Activated B cell treated with CpG ODN at 0.5 μM for 24 hours (primary cell): Measurements from ENCODE around the gene C9orf43. TPM values are rescaled to one million over a fixed set of nuclear protein-coding genes. Genes with fewer than 3 reads are reported as not detected.
"Not testable (repeated sequence)": the region's sequence is repeated elsewhere in the genome, so short reads cannot be mapped to it uniquely, and the experiment has no call there.

Experiments
- ATAC-seq: fragments of 200-7000 bp; cut with Tn5 transposase; one replicate; pipeline ENCODE4 v1.10.0; 2021; ENCODE audit warnings: low read depth, mild to moderate bottlenecking, moderate library complexity
- CTCF ChIA-PET: fragments of 350-600 bp; sonication (Branson Sonifier 250); formaldehyde crosslinking; loops from one replicate; lab custom pipeline; 2021; ENCODE audit warnings: antibody characterized with exemption; lab: Charles Lee
- POLR2A ChIA-PET: fragments of 350-600 bp; sonication (Branson Sonifier 250); formaldehyde crosslinking; loops from one replicate; lab custom pipeline; 2021; ENCODE audit warnings: antibody characterized with exemption; lab: Charles Lee
- DNase-seq: peaks from one replicate; pipeline ENCODE4 v3.0.0; 2022
- H3K27ac Mint-ChIP-seq: one replicate; pipeline ENCODE4 v1.8.0; 2020; ENCODE audit warnings: mixed read lengths
- H3K27me3 Mint-ChIP-seq: one replicate; pipeline ENCODE4 v1.8.0; 2021; ENCODE audit warnings: mixed read lengths
- H3K36me3 Mint-ChIP-seq: one replicate; pipeline ENCODE4 v1.8.0; 2021; ENCODE audit warnings: low read depth, mixed read lengths
- H3K4me1 Mint-ChIP-seq: one replicate; pipeline ENCODE4 v1.8.0; 2021; ENCODE audit warnings: mixed read lengths
- H3K4me3 Mint-ChIP-seq: one replicate; pipeline ENCODE4 v1.8.0; 2020; ENCODE audit warnings: mild to moderate bottlenecking, mixed read lengths
- H3K9me3 Mint-ChIP-seq: one replicate; pipeline ENCODE4 v1.8.0; 2020; ENCODE audit warnings: mixed read lengths
- intact Hi-C: fragments of 100-400 bp; cut with micrococcal nuclease; formaldehyde crosslinking; loops from one replicate; pipeline ENCODE4 v1.15.1; 2024
- total RNA-seq: library from RNA; stranded (reverse); gene quantifications from 2 replicates; pipeline ENCODE4 v1.2.3, GENCODE V29; 2022
- TF ChIP-seq, protein P1 (sequence below): fragments of 200-600 bp; IDR thresholded peaks from one replicate; pipeline ENCODE4 v1.8.0; 2022; ENCODE audit warnings: antibody characterized with exemption, mild to moderate bottlenecking

C9orf43 gene
- total RNA-seq, 1 donor from 2014 or later, result 1.2 TPM

DNA sequence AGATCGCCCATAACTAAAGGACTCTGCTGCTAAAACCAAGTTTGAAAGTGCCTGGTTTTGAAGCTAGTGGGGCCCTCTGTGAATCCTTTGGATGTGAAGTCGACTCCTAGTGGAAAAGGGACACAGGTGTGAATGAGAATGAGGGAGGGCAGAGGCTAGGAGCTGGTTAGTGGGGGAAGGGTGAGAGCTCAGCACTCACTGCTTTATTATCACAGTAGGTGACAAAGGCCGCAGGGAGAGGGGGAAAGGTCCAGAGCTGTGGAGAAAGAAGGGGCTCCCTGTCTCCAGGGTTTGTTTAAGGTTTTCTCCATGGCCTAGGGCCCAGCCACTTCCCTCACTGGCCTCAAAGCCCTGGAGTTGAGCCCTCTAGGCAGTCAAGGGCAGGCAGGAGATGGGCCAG lies 37.3 kb upstream of the C9orf43 start:
- Mint-ChIP-seq H3K9me3 (no peaks in the 10 kb centered on the region), H3K27me3 (no peaks in the 10 kb centered on the region), H3K4me3 (no peak overlapping the region), H3K36me3 (peaks cover 28% of the 10 kb centered on the region), H3K4me1 (peaks cover 18% of the 10 kb centered on the region), H3K27ac (no peak overlapping the region)
- no peak for ATAC-seq
- CTCF ChIA-PET, result no interaction called here
- DNase-seq, result no peak
- intact Hi-C loops, result no loop called here
- POLR2A ChIA-PET, result no interaction called here
- TF ChIP-seq, protein P1, sequence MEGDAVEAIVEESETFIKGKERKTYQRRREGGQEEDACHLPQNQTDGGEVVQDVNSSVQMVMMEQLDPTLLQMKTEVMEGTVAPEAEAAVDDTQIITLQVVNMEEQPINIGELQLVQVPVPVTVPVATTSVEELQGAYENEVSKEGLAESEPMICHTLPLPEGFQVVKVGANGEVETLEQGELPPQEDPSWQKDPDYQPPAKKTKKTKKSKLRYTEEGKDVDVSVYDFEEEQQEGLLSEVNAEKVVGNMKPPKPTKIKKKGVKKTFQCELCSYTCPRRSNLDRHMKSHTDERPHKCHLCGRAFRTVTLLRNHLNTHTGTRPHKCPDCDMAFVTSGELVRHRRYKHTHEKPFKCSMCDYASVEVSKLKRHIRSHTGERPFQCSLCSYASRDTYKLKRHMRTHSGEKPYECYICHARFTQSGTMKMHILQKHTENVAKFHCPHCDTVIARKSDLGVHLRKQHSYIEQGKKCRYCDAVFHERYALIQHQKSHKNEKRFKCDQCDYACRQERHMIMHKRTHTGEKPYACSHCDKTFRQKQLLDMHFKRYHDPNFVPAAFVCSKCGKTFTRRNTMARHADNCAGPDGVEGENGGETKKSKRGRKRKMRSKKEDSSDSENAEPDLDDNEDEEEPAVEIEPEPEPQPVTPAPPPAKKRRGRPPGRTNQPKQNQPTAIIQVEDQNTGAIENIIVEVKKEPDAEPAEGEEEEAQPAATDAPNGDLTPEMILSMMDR, result no peak

DNA sequence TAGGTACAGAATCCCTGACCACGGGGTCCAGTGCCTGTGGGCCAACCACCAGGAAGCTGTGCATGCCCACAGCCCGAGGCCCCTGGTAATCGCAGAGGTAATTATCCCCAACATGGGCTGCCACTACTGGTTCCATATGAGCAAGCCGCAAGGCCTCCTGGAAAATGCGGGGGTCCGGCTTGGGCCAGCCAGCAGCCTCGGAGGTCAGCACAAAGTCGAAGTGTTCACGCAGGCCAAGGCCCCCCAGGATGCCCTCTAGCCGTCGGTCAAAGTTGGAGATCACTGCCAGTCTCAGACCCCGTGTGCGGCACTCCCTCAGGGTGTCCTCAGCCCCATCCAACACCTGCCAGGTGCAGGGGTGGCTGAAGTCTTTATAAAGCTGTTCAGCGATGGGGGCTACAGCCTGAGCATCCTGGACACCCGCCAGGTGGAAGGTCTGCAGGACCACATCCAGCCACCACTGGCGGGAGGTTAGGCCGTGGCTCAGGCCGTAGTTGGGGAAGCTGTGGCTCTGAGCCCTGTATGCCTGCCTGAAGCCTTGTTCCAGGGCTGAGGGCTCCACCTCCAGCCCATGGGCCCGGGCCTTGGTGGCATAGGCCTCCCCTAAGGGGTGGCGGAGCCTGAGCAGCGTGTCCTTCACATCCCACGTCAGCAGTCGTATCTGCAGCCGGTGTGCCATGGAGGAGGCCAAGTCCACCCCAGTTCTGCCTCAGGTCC lies 36.7 kb upstream of the C9orf43 start:
- Mint-ChIP-seq H3K4me1 (peaks cover 18% of the 10 kb centered on the region), H3K27me3 (no peaks in the 10 kb centered on the region), H3K27ac (no peak overlapping the region), H3K4me3 (no peak overlapping the region), H3K9me3 (no peaks in the 10 kb centered on the region), H3K36me3 (peaks cover 28% of the 10 kb centered on the region)
- DNase-seq, result no peak
- ChIA-PET CTCF (no interaction called here), POLR2A (interaction anchor here (1.2 kb wide), 1 partner anchor 37 kb away, joined by 3 read pairs; the partner anchor contains the start of genes C9orf43 and POLE3)
- intact Hi-C loops, result no loop called here
- ATAC-seq, result no peak
- TF ChIP-seq, protein P1, result no peak

DNA sequence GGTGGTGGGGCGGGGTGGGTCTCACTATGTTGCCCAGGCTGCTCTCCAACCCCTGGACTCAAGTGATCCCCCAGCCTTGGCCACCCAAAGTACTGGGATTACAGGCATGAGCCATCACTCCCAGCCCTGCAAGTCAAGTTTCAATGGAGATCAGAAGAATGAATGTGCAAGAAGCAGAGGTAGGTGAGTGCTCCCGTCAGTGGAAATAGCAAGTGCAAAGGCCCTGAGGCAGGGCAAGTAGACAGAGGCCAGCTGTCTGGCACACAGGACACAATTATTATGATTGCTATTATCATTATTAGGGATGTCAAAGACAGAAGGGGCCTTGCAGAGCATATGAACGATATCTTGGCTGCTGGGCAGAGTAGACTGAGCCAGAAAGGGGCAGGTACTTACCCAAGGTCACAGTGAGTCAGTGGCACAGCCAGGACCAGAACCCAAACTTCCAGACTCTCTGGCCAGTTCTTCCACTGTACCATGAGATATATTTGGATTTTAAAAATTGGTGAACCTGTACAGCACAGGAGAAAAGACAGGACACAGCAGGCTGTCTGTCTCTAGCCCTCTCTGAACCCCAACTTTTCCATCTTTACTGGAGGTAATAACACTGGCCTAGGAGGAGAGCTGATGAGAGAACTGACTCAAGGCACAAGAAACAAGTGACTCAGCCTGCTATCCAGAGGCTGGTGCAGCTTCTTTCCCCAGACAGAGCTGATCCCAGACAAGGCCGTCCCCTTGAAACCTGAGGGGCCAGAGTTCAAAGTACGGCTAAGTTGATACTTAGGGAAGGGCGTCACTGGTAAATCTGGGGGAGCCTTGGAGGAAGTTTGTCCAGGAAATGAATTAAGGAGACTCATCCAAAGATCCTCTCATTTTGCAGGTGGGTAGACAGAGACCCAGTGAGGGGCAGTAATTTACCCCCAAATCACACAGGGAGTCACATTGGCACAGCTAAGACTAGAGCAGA lies 35.2 kb upstream of the C9orf43 start:
- H3K4me1 Mint-ChIP-seq, result peaks cover 22% of the 10 kb centered on the region
- H3K4me3 Mint-ChIP-seq, result peak overlapping the region; percentile 92
- intact Hi-C loops, result loop anchor here (1.0 kb wide), 3 partner anchors 35 to 154 kb away; partner anchors contain the start of genes C9orf43, FKBP15, POLE3 and SLC31A1
- ATAC-seq (no peak), DNase-seq (no peak)
- H3K27ac Mint-ChIP-seq, result peak overlapping the region; percentile 46
- no peaks in the 10 kb centered on the region for H3K9me3 Mint-ChIP-seq
- ChIA-PET POLR2A (interaction anchor here (0.6 to 2.2 kb wide), 15 partner anchors 9 to 1513 kb away, joined by 3 to 23 read pairs (median 8); partner anchors contain the start of genes ALAD, BSPRY, C9orf43 and CDC26), CTCF (no interaction called here)
- no peaks in the 10 kb centered on the region for H3K27me3 Mint-ChIP-seq
- TF ChIP-seq, protein P1, result no peak
- peaks cover 28% of the 10 kb centered on the region for H3K36me3 Mint-ChIP-seq

DNA sequence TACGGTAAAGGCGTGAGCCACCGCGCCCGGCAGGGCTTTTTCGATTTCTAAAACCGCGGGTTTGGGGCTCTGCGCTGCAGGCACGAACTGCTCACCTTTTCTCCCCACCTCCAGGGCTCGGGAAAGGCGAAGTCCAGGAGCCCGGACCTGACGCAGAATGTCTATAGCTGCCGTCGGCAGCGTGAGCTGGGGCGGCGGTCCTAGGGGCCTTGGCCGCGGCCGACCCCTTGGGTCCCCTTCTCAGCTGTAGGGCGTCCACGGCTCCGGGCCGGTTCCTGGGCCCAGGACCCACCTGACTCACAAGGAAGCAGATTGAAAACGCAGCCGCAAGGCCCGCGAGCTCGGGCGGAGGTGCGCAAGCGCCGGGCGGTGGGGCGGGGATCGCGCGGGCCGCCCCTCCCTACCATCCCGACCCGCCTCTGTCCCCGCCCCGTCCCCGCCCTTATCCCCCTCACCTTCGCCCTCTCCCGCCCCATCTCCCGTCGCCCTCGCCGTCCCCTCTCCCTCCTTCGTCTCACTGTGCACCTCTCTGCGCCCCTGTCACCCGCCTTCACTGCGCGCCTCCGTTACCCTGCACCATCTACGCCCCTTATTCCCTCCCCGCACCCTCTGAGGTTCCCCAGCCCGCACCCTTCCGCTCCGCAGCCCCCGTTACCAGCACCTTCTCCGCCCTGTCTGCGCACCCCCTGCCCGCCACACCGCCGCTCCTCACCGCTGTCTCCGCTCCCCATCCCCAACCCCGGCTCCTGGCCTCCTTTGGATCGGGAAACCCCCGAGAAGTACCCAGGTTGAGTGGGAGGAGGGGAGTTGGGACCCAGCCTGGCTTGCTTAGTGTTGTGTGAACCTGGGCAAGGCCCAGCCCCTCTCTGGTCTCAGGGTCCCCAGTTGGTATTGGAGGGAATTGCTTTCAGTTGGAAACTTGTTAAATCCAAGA lies 33.6 kb upstream of the C9orf43 start, which contains the start of gene HDHD3:
TSS of gene HDHD3 (minus strand) at position 353 of the 934 bp plus-strand sequence. CDS start 2,632 bp downstream, outside the sequence.
- peaks cover 32% of the 10 kb centered on the region for H3K4me1 Mint-ChIP-seq
- no peaks in the 10 kb centered on the region for H3K9me3 Mint-ChIP-seq
- TF ChIP-seq, protein P1, result no peak
- intact Hi-C loops, result loop anchor here (1.0 kb wide), 7 partner anchors 24 to 205 kb away; partner anchors contain the start of genes ALAD, C9orf43, CDC26 and FKBP15
- H3K27me3 Mint-ChIP-seq, result no peaks in the 10 kb centered on the region
- POLR2A ChIA-PET, result interaction anchor here (0.6 to 2.2 kb wide), 15 partner anchors 10 to 1698 kb away, joined by 3 to 23 read pairs (median 8); partner anchors contain the start of genes ALAD, BSPRY, C9orf43 and CDC26
- peak; percentile 78 for DNase-seq
- peak; percentile 90 for ATAC-seq
- peaks cover 28% of the 10 kb centered on the region for H3K36me3 Mint-ChIP-seq
- CTCF ChIA-PET, result interaction anchor here (1.0 kb wide), 1 partner anchor 25 kb away, joined by 3 read pairs; no protein-coding TSS in a partner anchor
- H3K27ac Mint-ChIP-seq, result peak within 1 kb of the TSS; percentile 81
- peak within 1 kb of the TSS; percentile 92 for H3K4me3 Mint-ChIP-seq

DNA sequence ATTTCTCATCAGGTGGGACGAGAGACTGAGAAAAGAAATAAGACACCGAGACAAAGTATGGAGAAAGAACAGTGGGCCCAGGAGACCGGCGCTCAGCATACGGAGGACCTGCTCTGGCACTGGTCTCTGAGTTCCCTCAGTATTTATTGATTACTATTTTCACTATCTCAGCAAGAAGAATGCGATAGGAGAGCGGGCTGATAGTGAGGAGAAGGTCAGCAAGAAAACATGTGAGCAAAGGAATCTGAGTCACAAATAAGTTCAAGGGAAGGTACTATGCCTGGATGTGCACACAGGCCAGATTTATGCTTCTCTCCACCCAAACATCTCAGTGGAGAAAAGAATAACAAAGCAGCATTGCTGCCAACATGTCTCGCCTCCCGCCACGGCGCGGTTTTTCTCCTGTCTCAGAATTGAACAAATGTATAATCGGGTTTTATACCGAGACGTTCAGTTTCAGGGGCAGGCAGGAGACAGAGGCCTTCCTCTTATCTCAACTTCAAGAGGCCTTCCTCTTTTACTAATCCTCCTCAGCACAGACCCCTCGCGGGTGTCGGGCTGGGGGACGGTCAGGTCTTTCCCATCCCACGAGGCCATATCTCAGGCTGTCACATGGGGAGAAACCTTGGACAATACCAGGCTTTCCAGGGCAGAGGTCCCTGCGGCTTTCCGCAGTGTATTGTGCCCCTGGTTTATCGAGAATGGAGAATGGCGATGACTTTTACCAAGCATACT lies 31.3 kb upstream of the C9orf43 start:
- ATAC-seq, H3K9me3 Mint-ChIP-seq, DNase-seq, H3K4me3 Mint-ChIP-seq, H3K27me3 Mint-ChIP-seq, CTCF ChIA-PET, intact Hi-C loops, H3K36me3 Mint-ChIP-seq: not testable (repeated sequence)
- H3K27ac Mint-ChIP-seq, result peak overlapping the region; percentile 20
- POLR2A ChIA-PET, result interaction anchor here (0.9 kb wide), 1 partner anchor 22 kb away, joined by 3 read pairs; the partner anchor contains the start of gene ALAD
- peaks cover 32% of the 10 kb centered on the region for H3K4me1 Mint-ChIP-seq

DNA sequence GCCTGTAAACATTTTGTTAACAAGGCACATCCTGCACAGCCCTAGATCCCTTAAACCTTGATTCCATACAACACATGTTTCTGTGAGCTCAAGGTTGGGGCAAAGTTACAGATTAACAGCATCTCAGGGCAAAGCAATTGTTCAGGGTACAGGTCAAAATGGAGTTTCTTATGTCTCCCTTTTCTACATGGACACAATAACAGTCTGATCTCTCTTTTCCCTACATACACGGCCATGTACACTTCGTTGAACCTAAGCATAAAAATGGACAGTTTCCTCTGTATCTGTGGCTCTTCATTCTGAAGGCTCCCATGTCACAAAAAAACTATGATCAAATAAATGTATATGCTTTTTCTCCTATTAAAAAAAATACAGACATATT lies 30.7 kb upstream of the C9orf43 start:
- H3K27me3 Mint-ChIP-seq, H3K36me3 Mint-ChIP-seq, ATAC-seq, DNase-seq, H3K27ac Mint-ChIP-seq, H3K9me3 Mint-ChIP-seq, CTCF ChIA-PET, intact Hi-C loops, H3K4me3 Mint-ChIP-seq: not testable (repeated sequence)
- H3K4me1 Mint-ChIP-seq, result peaks cover 29% of the 10 kb centered on the region
- POLR2A ChIA-PET, result interaction anchor here (0.9 kb wide), 1 partner anchor 21 kb away, joined by 3 read pairs; the partner anchor contains the start of gene ALAD
